ENCODE data around the gene PTDSS2. TPM values are rescaled to one million over a fixed set of nuclear protein-coding genes. Genes with fewer than 3 reads are reported as not detected.

Gene PTDSS2
- total and polyA plus RNA-seq, 10 of the 15 experiments (the other 5 are each of a cell fraction or from before 2014, with no cell fraction given): 0.39 to 21.1 (median 10.8) TPM

DNA sequence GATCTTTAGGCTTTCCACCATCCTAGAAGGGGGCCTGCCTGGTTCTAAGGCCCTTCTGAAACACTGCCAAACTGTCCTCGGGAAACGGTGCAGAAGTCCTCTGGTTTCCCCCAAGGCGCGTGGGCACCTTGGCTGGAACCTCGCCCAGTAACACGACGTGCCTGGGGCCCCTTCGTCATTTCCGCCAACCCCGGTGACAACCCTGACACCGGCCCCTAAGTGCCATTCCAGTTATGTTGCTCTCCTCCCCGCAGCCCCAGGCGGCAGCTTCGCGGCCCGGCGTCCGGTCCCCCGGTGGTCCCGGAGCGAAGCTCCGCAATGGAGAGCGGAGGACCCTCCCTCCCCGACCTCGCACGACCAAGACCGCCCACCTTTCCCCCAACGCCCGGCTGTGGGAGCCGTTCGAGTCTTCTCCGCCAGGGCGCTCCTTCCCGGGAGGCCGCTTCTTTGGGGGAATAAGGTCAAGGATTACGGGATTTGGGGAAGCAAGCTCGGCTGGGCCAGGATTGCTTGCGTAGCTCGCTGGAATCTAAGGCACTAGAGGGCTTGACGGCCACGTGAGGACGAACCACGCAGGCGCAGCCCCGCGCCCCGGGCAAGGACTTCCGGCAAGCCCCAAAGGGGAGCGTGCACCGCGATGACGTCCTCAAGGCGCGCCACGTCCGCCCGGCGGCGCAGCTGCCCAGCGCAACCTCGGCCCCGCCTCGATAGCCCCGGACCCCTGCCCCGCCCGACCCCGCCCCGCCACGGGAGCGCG, 56.3 kb downstream of the PTDSS2 start (continued):
- TF ChIP-seq, protein P1, sequence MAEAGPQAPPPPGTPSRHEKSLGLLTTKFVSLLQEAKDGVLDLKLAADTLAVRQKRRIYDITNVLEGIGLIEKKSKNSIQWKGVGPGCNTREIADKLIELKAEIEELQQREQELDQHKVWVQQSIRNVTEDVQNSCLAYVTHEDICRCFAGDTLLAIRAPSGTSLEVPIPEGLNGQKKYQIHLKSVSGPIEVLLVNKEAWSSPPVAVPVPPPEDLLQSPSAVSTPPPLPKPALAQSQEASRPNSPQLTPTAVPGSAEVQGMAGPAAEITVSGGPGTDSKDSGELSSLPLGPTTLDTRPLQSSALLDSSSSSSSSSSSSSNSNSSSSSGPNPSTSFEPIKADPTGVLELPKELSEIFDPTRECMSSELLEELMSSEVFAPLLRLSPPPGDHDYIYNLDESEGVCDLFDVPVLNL (IDR thresholded peaks at IDR 0.05; ENCODE audit: low read depth, low read length): no peak
- TF ChIP-seq, protein P2, sequence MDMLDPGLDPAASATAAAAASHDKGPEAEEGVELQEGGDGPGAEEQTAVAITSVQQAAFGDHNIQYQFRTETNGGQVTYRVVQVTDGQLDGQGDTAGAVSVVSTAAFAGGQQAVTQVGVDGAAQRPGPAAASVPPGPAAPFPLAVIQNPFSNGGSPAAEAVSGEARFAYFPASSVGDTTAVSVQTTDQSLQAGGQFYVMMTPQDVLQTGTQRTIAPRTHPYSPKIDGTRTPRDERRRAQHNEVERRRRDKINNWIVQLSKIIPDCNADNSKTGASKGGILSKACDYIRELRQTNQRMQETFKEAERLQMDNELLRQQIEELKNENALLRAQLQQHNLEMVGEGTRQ (IDR thresholded peaks at IDR 0.05; ENCODE audit: borderline replicate concordance, low read depth, low read length): peak; percentile 79
- TF ChIP-seq ATF7 (IDR thresholded peaks at IDR 0.05; ENCODE audit: low read depth): no peak; the same call in 1 of the 2 replicates
- no peak for TF ChIP-seq NFYA (IDR thresholded peaks at IDR 0.05; ENCODE audit: borderline replicate concordance, low read depth, low read length)
- peak; percentile 52; the same call in 1 of the 2 replicates for TF ChIP-seq EED (IDR thresholded peaks at IDR 0.05; ENCODE audit: low read depth)
- TF ChIP-seq SMAD5 (IDR thresholded peaks at IDR 0.05; ENCODE audit: low read depth): peak; percentile 74; the same call in 1 of the 2 replicates

DNA sequence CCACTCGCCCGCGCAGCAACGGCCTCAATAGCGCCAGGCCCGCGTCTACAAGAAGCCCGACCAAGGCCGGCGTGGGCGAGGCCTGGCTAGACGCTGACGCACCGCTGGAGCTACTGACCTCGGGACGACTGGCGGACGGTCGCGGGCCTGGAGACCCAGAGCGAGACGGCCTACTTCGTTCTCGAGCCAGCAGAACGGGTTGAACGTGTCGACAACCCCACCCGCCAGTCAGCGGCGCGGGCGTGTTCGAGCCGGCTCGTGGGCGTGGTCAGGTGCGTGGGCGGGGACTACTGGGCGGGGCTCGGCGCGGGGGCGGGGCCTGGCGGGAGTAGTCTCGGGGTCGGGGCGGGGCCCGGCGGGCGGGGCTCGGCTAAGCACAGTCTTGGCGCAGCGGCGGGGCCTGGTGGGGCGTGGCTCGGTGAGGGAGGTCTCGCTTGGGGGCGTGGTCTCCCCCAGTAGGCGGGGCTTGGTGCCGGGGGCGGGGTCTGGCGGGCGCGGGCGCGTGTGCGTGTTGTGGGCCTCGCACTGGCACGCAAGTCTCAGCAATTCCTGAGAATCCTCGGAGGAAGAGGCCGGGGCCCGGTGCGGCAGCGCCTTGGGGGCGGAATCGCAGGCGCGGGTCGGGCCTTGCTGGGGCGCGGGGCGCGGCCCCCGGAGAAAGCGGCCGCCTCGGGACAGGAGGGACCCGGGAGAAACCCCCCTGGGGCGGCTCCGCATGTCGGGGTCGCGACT, 57.1 kb downstream of the PTDSS2 start, which contains the start of gene RNH1:
RNH1 (minus strand) TSS at position 248 of the 732 bp plus-strand sequence. CDS start 5,080 bp downstream, outside the sequence.
- WGBS (ENCODE audit: insufficient coverage, insufficient replicate concordance, low lambda C conversion rate, missing lambda C conversion rate): 3% methylated on average over 68 of the region's 93 CpGs
- Histone ChIP-seq H3K9me3 (replicated peaks; ENCODE audit: control insufficient read depth, insufficient read depth, low read length) (no peaks in the 10 kb centered on the region), H4K20me1 (ENCODE audit: control insufficient read depth, insufficient read depth) (no peaks in the 10 kb centered on the region), H3K4me3 (peak within 1 kb of the TSS; percentile 89), H3K9ac (ENCODE audit: control insufficient read depth, insufficient read depth, low read length) (peak within 1 kb of the TSS; percentile 99), H3K4me2 (ENCODE audit: control insufficient read depth, insufficient read depth) (peak within 1 kb of the TSS; percentile 99), H3K36me3 (ENCODE audit: control insufficient read depth in 2 of 2, insufficient read depth in 2 of 2, low read length in 1 of 2) (peaks cover 0 to 2% of the 10 kb centered on the region in 2 experiments; a peak in 2 of 4 replicates), H3K79me2 (ENCODE audit: control insufficient read depth, insufficient read depth, low read length) (peaks cover 43% of the 10 kb centered on the region), H3K27ac (ENCODE audit: control insufficient read depth, insufficient read depth) (peak within 1 kb of the TSS; percentile 100), H3K27me3 (replicated peaks in 1 of 2; ENCODE audit: control insufficient read depth in 2 of 2, insufficient read depth in 2 of 2, low read length in 1 of 2) (no peaks in the 10 kb centered on the region), H2AFZ (ENCODE audit: control insufficient read depth, low read depth, low read length) (peak within 1 kb of the TSS; percentile 89), H3K4me1 (ENCODE audit: control insufficient read depth, insufficient read depth, low read length) (peaks cover 18% of the 10 kb centered on the region)
- POLR2A ChIA-PET: interaction anchor here (1.0 to 2.3 kb wide), 10 partner anchors 29 to 300 kb away, joined by 3 to 14 read pairs (median 4); partner anchors contain the start of genes BET1L, HRAS, PHRF1 and PSMD13
- RAD21 ChIA-PET (ENCODE audit: unreplicated experiment): interaction anchor here (0.7 to 1.0 kb wide), 4 partner anchors 29 to 82 kb away, joined by 3 to 4 read pairs (median 4); partner anchors contain the start of gene ANO9
- FAIRE-seq: peak; percentile 64
- TSS peak; percentile 30 for BruUV-seq (replicated peaks)
- in situ Hi-C loops (cut with MboI) (loop anchor here (5.0 kb wide), 1 partner anchor 300 kb away; the partner anchor contains the start of genes BET1L and RIC8A), intact Hi-C loops (cut with micrococcal nuclease; ENCODE audit: unreplicated experiment) (loop anchor here (1.0 to 2.0 kb wide), 2 partner anchors 30 to 59 kb away; partner anchors contain the start of gene LRRC56)
- peak; percentile 73 for ATAC-seq
- SMC1A ChIA-PET (ENCODE audit: uncharacterized antibody, unreplicated experiment): interaction anchor here (2.8 kb wide), 1 partner anchor 58 kb away, joined by 12 read pairs; the partner anchor contains the start of gene PTDSS2
- DNase-seq (ENCODE audit: low read depth, low spot score): peak; percentile 58
- CTCF ChIA-PET: interaction anchor here (1.4 to 2.3 kb wide), 2 partner anchors 11 to 57 kb away, joined by 7 to 11 read pairs; partner anchors contain the start of gene PTDSS2
- peak; percentile 42; the same call in 1 of the 2 replicates for TF ChIP-seq RB1 (IDR thresholded peaks at IDR 0.05; ENCODE audit: borderline replicate concordance)
- TF ChIP-seq ATF7 (IDR thresholded peaks at IDR 0.05; ENCODE audit: low read depth): no peak
- TF ChIP-seq FOXM1 (IDR thresholded peaks at IDR 0.05; ENCODE audit: low read depth, low read length): no peak
- TF ChIP-seq CREM (IDR thresholded peaks at IDR 0.05; ENCODE audit: low read depth): no peak
- TF ChIP-seq HDAC6 (IDR thresholded peaks at IDR 0.05; ENCODE audit: unreplicated experiment): no peak
- TF ChIP-seq, protein P3, sequence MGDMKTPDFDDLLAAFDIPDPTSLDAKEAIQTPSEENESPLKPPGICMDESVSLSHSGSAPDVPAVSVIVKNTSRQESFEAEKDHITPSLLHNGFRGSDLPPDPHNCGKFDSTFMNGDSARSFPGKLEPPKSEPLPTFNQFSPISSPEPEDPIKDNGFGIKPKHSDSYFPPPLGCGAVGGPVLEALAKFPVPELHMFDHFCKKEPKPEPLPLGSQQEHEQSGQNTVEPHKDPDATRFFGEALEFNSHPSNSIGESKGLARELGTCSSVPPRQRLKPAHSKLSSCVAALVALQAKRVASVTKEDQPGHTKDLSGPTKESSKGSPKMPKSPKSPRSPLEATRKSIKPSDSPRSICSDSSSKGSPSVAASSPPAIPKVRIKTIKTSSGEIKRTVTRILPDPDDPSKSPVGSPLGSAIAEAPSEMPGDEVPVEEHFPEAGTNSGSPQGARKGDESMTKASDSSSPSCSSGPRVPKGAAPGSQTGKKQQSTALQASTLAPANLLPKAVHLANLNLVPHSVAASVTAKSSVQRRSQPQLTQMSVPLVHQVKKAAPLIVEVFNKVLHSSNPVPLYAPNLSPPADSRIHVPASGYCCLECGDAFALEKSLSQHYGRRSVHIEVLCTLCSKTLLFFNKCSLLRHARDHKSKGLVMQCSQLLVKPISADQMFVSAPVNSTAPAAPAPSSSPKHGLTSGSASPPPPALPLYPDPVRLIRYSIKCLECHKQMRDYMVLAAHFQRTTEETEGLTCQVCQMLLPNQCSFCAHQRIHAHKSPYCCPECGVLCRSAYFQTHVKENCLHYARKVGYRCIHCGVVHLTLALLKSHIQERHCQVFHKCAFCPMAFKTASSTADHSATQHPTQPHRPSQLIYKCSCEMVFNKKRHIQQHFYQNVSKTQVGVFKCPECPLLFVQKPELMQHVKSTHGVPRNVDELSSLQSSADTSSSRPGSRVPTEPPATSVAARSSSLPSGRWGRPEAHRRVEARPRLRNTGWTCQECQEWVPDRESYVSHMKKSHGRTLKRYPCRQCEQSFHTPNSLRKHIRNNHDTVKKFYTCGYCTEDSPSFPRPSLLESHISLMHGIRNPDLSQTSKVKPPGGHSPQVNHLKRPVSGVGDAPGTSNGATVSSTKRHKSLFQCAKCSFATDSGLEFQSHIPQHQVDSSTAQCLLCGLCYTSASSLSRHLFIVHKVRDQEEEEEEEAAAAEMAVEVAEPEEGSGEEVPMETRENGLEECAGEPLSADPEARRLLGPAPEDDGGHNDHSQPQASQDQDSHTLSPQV (IDR thresholded peaks at IDR 0.05): no peak
- TF ChIP-seq POLR2A (IDR thresholded peaks at IDR 0.05; ENCODE audit: low read depth, low read length): peak; percentile 85
- TF ChIP-seq ESRRA (IDR thresholded peaks at IDR 0.05; ENCODE audit: low read length): no peak
- no peak for TF ChIP-seq NFYB (IDR thresholded peaks at IDR 0.05; ENCODE audit: insufficient read depth, low read depth, low read length)

Measured in GM12878 (cell line).